IPS-NIHi7 (cell line): Measurements from ENCODE around the gene DNMT3L.

Source experiments
- DNase-seq: peaks from one replicate; pipeline ENCODE4 v3.0.0; 2012; ENCODE audit warnings: mixed read lengths; ENCODE audit errors: extremely low spot score

DNMT3L gene

GRCh38 chr21:44279354-44280260 is 17.9 kb upstream of the DNMT3L start:
- no peak for DNase-seq

DNA sequence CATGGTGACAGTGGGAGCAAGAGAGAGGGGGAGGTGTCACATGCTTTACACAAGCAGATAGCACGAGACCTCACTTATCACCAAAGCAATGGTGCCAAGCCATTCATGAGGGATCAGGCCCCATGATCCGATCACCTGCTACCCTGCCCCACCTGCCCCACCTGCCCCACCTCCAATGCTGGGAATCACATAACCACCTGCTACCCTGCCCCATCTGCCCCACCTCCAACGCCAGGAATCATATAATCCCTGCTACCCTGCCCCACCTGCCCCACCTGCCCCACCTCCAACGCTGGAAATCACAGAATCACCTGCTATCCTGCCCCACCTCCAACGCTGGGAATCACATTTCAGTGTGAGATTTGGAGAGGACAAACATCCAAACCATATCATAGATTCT is 13.3 kb upstream of the DNMT3L start:
- DNase-seq: no peak

DNA sequence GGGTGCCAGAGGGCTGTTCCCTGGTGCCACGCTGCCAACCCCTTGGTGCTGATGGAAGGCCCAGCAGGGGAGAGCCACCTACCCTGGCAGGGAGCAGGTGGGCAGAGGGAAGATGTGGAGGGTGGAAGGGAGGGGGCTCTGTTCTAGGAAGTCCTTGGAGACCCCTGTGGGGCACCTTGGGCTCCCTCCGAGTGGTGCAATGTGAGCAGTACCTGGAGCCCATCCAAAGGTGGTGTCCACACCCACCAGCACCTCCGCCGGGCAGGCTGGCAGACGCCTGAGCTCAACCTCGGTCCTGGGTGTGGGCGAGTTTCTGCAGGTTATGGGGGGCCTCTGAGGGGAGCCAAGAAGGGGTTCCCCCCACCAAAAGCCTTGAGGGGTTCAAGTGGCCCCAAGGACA is 11.3 kb upstream of the DNMT3L start:
- no peak for DNase-seq

- DNase-seq: no peak
Observed at GRCh38 chr21:44272284-44272858, 10.7 kb upstream of the DNMT3L start.

DNA sequence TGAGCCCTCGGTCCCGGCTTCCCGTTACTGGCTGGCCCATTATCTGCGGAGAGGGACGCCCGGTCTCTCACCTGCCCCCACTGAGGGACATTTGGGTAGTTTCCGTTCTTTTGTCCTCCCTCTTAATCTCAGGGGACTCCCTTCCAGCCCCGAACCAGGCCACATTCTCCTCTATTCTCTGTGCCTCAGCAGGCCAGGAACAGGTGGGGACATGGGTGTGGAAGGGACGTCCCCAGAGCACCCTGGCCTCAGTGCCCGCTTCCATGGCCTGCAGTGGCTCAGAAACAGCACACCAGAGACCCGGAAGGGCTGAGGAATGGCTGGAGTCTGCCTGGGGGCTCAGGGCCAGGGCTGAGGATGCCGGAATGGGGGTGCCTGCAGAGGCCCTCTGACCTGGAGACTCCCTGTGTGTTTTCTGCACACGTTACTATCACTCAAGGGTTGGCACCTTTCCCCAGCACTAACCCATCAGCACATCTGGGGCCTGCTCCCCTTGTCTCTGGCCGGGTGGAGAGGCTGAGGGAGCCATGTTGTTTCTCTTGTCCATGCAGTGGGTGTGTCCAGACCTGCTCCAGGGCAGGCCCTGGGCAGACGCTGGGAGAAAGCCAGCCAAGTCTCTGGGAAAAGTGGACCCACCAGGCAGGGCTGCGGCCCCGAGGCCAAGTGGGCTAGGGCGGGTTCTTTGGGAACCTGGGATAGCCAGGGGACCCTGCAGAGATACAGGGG is 10.0 kb upstream of the DNMT3L start:
- no peak for DNase-seq

DNA sequence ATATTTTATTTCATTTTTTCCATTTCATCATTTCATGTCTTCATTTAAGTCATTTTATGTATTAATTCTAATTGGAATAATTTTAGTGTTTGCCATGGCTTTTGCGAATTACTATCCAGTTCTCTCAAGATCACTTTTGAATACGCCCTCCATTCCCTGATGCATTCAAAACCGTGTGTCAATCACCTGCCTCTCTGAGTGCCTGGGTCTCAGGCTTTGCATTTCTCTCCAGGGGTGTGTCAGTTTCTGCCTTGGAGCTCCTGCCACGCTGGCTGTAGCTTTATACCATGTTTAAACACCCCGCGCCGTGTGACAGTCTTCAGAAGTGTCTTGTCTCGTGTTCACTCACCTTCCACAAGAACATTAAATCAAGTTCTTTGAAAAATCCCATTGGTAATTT is 7.4 kb upstream of the DNMT3L start:
- DNase-seq: no peak

- peak; percentile 52 for DNase-seq
Observed at GRCh38 chr21:44267655-44268142, 6.0 kb upstream of the DNMT3L start.

- no peak for DNase-seq
Observed at GRCh38 chr21:44265734-44266270, 4.1 kb upstream of the DNMT3L start.

DNA sequence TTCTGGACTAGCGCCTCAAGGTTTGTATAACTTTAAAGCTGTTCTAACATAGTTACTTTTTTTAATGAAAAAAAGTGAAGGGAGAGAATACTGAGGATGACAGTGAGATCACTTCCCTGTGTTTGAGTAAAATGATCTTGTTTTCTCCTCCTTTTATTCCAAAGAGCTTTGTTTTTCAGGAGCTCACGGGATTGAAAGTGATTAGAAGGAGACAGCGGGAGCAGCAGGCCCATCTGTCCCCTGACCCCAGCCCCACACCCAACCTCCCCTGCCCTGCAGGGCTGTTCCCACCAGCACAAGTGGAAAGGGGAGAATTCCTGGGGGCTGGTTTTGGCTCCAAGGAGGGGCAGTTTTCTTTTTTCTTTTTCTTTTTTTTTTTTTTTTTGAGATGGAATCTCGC is 2.1 kb upstream of the DNMT3L start:
- DNase-seq: no peak

GRCh38 chr21:44263221-44263760 is 1.6 kb upstream of the DNMT3L start:
- DNase-seq: peak; percentile 77

DNA sequence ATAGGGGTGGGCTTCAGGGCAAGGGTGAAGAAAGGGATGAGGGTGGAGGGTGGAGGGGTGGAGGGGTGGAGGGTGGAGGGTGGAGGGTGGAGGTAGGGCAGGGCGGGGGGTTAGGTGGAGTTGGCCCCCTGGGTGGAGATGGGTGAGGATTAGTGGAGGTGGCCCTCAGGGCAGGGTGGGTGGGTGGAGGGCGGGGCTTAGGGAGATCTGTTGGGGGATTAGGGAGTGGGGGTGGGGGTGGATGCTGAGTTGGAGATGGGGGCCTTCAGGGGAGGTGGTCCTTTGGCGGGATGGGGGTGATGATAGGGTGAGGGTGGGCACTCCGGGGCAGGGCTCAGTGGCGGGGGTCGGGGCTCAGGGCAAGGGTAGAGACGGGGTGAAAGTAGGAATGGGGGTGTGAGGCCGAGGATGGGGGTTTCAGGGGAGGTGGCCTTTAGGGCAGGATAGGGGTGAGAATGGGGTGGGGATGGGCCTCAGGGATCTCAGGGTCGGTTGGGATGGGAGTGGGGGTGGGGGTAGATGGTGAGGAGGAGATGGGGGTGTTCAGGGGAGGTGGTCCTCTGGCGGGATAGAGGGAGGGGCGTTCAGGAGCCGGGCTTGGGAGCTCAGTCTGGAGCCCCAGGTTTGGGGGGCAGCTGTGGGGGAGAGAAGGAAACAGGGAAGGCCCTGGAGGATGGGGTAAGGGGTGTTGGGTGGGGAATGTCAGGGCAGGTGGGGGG is 800 bp upstream of the DNMT3L start:
- DNase-seq: no peak

- no peak for DNase-seq
Observed at GRCh38 chr21:44260791-44261631, 686 bp downstream of the DNMT3L start.

GRCh38 chr21:44260066-44260465 is 1.6 kb downstream of the DNMT3L start:
- DNase-seq: no peak

- DNase-seq: no peak
Observed at GRCh38 chr21:44259082-44259705, 2.5 kb downstream of the DNMT3L start.

GRCh38 chr21:44258056-44258725 is 3.5 kb downstream of the DNMT3L start:
- DNase-seq: no peak

DNA sequence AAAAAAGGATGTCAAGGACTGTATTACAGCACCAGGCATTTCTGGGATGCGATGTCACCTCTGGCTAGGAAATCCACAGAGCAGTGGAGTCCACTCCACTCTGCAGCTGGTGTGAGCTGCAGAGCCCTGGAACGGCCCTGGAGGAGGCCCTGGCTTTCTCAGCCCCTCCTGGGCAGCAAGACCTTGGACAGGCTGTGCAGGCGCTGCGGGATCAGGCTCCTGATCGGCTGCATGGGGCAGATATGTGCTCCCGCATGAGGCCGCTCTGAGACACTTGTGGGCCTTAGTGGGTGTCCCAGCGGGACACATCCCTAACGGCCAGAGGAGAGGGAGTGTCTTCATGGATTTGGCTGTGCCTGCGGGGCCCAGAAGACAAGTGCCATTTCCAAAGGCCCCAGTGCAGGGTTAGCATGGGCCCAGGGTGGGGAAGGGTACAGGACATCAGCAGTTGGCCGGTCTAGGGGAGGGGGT is 6.2 kb downstream of the DNMT3L start:
- DNase-seq: no peak

GRCh38 chr21:44253832-44254710 is 7.6 kb downstream of the DNMT3L start:
- no peak for DNase-seq
